Measurements from ENCODE around the gene VSIG10.

Gene VSIG10

DNA sequence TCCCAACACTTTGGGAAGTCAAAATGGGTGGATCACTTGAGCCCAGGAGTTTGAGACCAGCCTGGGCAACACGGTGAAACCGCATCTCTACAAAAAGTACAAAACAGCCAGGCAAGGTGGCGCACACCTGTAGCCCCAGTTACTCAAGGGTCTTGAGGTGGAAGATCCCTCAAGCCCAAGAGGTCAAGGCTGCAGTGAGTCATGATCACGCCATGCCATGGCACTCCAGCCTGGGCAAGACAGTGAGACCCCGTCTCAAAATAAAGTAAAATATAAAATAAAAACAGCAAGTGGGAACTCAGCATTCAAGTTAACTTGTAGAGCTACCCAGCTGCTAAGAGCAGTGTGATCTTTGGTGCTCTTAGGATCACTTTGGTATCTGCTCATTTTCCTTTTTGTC is 74.6 kb downstream of the VSIG10 start:
- Histone ChIP-seq H4K91ac (ENCODE audit: low read depth, low read length, poor library complexity) (no peak overlapping the region), H3K4me1 (ENCODE audit: control insufficient read depth in 2 of 2, insufficient read depth in 1 of 2, low read depth in 1 of 2, low read length in 2 of 2) (no peaks in the 10 kb centered on the region), H3K27me3 (ENCODE audit: control insufficient read depth in 3 of 3, insufficient read depth in 3 of 3, low read depth in 1 of 3, low read length in 3 of 3) (no peaks in the 10 kb centered on the region), H3K4ac (ENCODE audit: low read length) (no peak overlapping the region), H3K4me3 (ENCODE audit: low read length in 2 of 2) (no peak overlapping the region), H3K4me2 (ENCODE audit: insufficient read depth, low read length, poor library complexity, severe bottlenecking) (no peak overlapping the region), H2BK15ac (ENCODE audit: low read length) (no peak overlapping the region), H3K14ac (ENCODE audit: low read length) (no peak overlapping the region), H4K8ac (ENCODE audit: low read depth, low read length) (no peak overlapping the region), H3K27ac (replicated peaks; ENCODE audit: low read length) (no peak overlapping the region), H2BK12ac (ENCODE audit: low read length) (no peak overlapping the region), H3K9ac (ENCODE audit: low read depth, low read length, poor library complexity) (no peak overlapping the region), H2BK120ac (ENCODE audit: low read depth, low read length) (no peak overlapping the region), H3K23ac (ENCODE audit: low read depth, low read length, poor library complexity) (no peak overlapping the region), H2BK5ac (ENCODE audit: low read length) (no peak overlapping the region), H3K79me1 (ENCODE audit: low read depth, low read length) (no peaks in the 10 kb centered on the region), H2AFZ (ENCODE audit: low read length) (no peak overlapping the region), H3K9me3 (replicated peaks in 1 of 2; ENCODE audit: control insufficient read depth in 2 of 2, insufficient read depth in 1 of 2, low read depth in 1 of 2, low read length in 2 of 2) (no peaks in the 10 kb centered on the region), H3K18ac (ENCODE audit: low read length) (no peak overlapping the region), H2AK5ac (ENCODE audit: low read depth, low read length) (no peak overlapping the region), H3K36me3 (replicated peaks in 1 of 2; ENCODE audit: control insufficient read depth in 2 of 2, insufficient read depth in 2 of 2, low read length in 2 of 2) (peaks cover 49 to 98% of the 10 kb centered on the region in 2 donors)
- WGBS, 2 donors (ENCODE audit: extremely low coverage in 2 of 2, insufficient read length in 2 of 2, insufficient replicate concordance in 1 of 2), result no CpG with 5 or more reads among the region's 5 CpGs
- no peak for DNase-seq (ENCODE audit: low spot score)

DNA sequence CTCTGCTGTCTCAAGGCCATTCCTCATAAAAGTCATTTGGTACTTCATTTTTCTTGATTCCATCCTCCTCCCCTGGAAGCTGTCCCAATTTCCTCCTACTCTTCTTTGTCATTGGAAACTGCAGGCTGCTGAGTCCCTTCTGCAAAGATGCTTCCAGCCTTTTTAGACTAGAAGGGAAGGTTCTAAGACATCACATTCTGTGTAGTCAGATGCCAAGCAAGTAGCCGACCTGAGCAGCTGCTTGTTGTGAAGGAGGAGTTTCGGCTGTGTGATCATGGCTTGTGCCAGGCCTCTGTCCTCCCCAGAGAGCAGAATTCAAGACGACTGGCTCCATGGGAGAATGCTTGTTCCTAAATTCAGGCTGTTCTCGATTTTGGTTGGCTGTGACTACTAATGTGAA is 78.6 kb downstream of the VSIG10 start:
- no peak overlapping the region for H2AK5ac ChIP-seq (ENCODE audit: low read depth, low read length)
- H2AFZ ChIP-seq (ENCODE audit: low read length), result no peak overlapping the region
- H3K36me3 ChIP-seq (replicated peaks in 1 of 2; ENCODE audit: control insufficient read depth in 2 of 2, insufficient read depth in 2 of 2, low read length in 2 of 2), result peaks cover 42 to 94% of the 10 kb centered on the region in 2 donors
- DNase-seq (ENCODE audit: low spot score), result no peak
- no peaks in the 10 kb centered on the region for H3K9me3 ChIP-seq (replicated peaks in 1 of 2; ENCODE audit: control insufficient read depth in 2 of 2, insufficient read depth in 1 of 2, low read depth in 1 of 2, low read length in 2 of 2)
- no peak overlapping the region for H3K18ac ChIP-seq (ENCODE audit: low read length)
- no peaks in the 10 kb centered on the region for H3K27me3 ChIP-seq (ENCODE audit: control insufficient read depth in 3 of 3, insufficient read depth in 3 of 3, low read depth in 1 of 3, low read length in 3 of 3)
- no peak overlapping the region for H2BK12ac ChIP-seq (ENCODE audit: low read length)
- H3K4me2 ChIP-seq (ENCODE audit: insufficient read depth, low read length, poor library complexity, severe bottlenecking), result no peak overlapping the region
- H3K9ac ChIP-seq (ENCODE audit: low read depth, low read length, poor library complexity), result no peak overlapping the region
- no peak overlapping the region for H3K23ac ChIP-seq (ENCODE audit: low read depth, low read length, poor library complexity)
- H4K91ac ChIP-seq (ENCODE audit: low read depth, low read length, poor library complexity), result no peak overlapping the region
- H3K4me3 ChIP-seq (ENCODE audit: low read length in 2 of 2), result no peak overlapping the region
- H3K4ac ChIP-seq (ENCODE audit: low read length), result no peak overlapping the region
- H3K14ac ChIP-seq (ENCODE audit: low read length), result no peak overlapping the region
- H2BK120ac ChIP-seq (ENCODE audit: low read depth, low read length), result no peak overlapping the region
- no peaks in the 10 kb centered on the region for H3K79me1 ChIP-seq (ENCODE audit: low read depth, low read length)
- no CpG with 5 or more reads among the region's 4 CpGs for WGBS, 2 donors (ENCODE audit: extremely low coverage in 2 of 2, insufficient read length in 2 of 2, insufficient replicate concordance in 1 of 2)
- H3K4me1 ChIP-seq (ENCODE audit: control insufficient read depth in 2 of 2, insufficient read depth in 1 of 2, low read depth in 1 of 2, low read length in 2 of 2), result no peaks in the 10 kb centered on the region
- no peak overlapping the region for H3K27ac ChIP-seq (replicated peaks; ENCODE audit: low read length)
- no peak overlapping the region for H4K8ac ChIP-seq (ENCODE audit: low read depth, low read length)
- H2BK15ac ChIP-seq (ENCODE audit: low read length), result no peak overlapping the region
- H2BK5ac ChIP-seq (ENCODE audit: low read length), result no peak overlapping the region

DNA sequence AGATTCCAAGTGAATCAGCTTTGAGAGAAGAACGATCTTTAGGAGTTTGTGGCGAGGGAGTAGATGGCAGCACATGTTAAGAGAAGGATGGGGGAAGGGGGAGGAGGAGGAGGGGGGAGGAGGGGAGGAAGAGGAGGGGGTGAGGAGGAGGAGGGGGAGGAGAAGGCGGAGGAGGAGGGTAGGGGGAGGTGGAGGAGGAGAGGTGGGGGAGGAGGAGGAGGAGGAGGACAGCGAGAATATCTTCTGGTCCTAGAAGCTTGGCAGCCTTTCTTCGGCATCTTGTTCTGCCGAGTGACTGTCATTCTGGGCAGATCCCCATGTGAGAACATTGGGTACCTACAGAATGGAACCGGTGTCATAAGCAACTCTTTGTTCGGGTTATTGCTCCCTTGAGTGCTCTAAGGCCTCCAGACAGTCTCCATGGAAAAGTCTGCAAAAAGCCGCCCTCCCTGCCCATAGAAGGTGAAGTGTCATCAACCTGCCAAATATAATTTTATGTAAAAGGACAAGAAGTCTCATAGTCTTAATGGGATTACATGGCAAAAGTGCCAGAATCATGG is 80.4 kb downstream of the VSIG10 start:
- Histone ChIP-seq H2BK5ac (ENCODE audit: low read length) (no peak overlapping the region), H3K79me1 (ENCODE audit: low read depth, low read length) (no peaks in the 10 kb centered on the region), H2AFZ (ENCODE audit: low read length) (no peak overlapping the region), H3K27ac (replicated peaks; ENCODE audit: low read length) (no peak overlapping the region), H3K9ac (ENCODE audit: low read depth, low read length, poor library complexity) (no peak overlapping the region), H3K4me3 (ENCODE audit: low read length in 2 of 2) (no peak overlapping the region), H2BK15ac (ENCODE audit: low read length) (no peak overlapping the region), H3K27me3 (ENCODE audit: control insufficient read depth in 3 of 3, insufficient read depth in 3 of 3, low read depth in 1 of 3, low read length in 3 of 3) (no peaks in the 10 kb centered on the region), H2BK12ac (ENCODE audit: low read length) (no peak overlapping the region), H3K18ac (ENCODE audit: low read length) (no peak overlapping the region), H2AK5ac (ENCODE audit: low read depth, low read length) (no peak overlapping the region), H3K4ac (ENCODE audit: low read length) (no peak overlapping the region), H4K91ac (ENCODE audit: low read depth, low read length, poor library complexity) (no peak overlapping the region), H3K4me1 (ENCODE audit: control insufficient read depth in 2 of 2, insufficient read depth in 1 of 2, low read depth in 1 of 2, low read length in 2 of 2) (no peaks in the 10 kb centered on the region), H2BK120ac (ENCODE audit: low read depth, low read length) (no peak overlapping the region), H3K9me3 (replicated peaks in 1 of 2; ENCODE audit: control insufficient read depth in 2 of 2, insufficient read depth in 1 of 2, low read depth in 1 of 2, low read length in 2 of 2) (no peaks in the 10 kb centered on the region), H3K4me2 (ENCODE audit: insufficient read depth, low read length, poor library complexity, severe bottlenecking) (no peak overlapping the region), H3K36me3 (replicated peaks in 1 of 2; ENCODE audit: control insufficient read depth in 2 of 2, insufficient read depth in 2 of 2, low read length in 2 of 2) (peaks cover 43 to 94% of the 10 kb centered on the region in 2 donors), H3K14ac (ENCODE audit: low read length) (no peak overlapping the region), H4K8ac (ENCODE audit: low read depth, low read length) (no peak overlapping the region), H3K23ac (ENCODE audit: low read depth, low read length, poor library complexity) (no peak overlapping the region)
- DNase-seq (ENCODE audit: low spot score), result no peak
- WGBS, 2 donors (ENCODE audit: extremely low coverage in 2 of 2, insufficient read length in 2 of 2, insufficient replicate concordance in 1 of 2), result no CpG with 5 or more reads among the region's 9 CpGs

DNA sequence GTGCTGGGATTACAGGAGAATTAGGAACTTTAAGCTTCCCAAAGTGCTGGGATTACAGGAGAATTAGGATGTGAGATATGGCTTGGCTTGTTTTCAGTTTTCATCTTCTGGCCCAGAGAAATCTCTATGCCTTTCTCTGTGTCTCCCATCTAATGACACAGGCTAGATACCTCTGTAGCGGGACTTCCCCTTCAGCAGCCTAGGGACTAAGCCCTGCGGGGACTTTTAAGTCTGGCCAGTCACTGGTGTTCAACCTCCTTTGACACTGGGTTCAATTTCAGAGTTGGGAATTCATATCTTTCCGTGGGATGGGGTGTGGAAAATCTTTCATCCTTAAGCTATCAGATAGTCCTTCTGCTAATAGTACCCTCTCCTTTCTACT is 81.1 kb downstream of the VSIG10 start:
- H3K9ac ChIP-seq (ENCODE audit: low read depth, low read length, poor library complexity), result no peak overlapping the region
- no peaks in the 10 kb centered on the region for H3K9me3 ChIP-seq (replicated peaks in 1 of 2; ENCODE audit: control insufficient read depth in 2 of 2, insufficient read depth in 1 of 2, low read depth in 1 of 2, low read length in 2 of 2)
- H4K8ac ChIP-seq (ENCODE audit: low read depth, low read length), result no peak overlapping the region
- no peak overlapping the region for H2BK12ac ChIP-seq (ENCODE audit: low read length)
- H3K79me1 ChIP-seq (ENCODE audit: low read depth, low read length), result no peaks in the 10 kb centered on the region
- no peak overlapping the region for H3K14ac ChIP-seq (ENCODE audit: low read length)
- H2BK5ac ChIP-seq (ENCODE audit: low read length), result no peak overlapping the region
- no CpG with 5 or more reads among the region's 3 CpGs for whole genome bisulfite sequencing, 2 donors (ENCODE audit: extremely low coverage in 2 of 2, insufficient read length in 2 of 2, insufficient replicate concordance in 1 of 2)
- no peak overlapping the region for H2AFZ ChIP-seq (ENCODE audit: low read length)
- no peak overlapping the region for H3K4me2 ChIP-seq (ENCODE audit: insufficient read depth, low read length, poor library complexity, severe bottlenecking)
- no peak overlapping the region for H2AK5ac ChIP-seq (ENCODE audit: low read depth, low read length)
- H3K4me1 ChIP-seq (ENCODE audit: control insufficient read depth in 2 of 2, insufficient read depth in 1 of 2, low read depth in 1 of 2, low read length in 2 of 2), result no peaks in the 10 kb centered on the region
- no peak overlapping the region for H2BK15ac ChIP-seq (ENCODE audit: low read length)
- H3K23ac ChIP-seq (ENCODE audit: low read depth, low read length, poor library complexity), result no peak overlapping the region
- H3K36me3 ChIP-seq (replicated peaks in 1 of 2; ENCODE audit: control insufficient read depth in 2 of 2, insufficient read depth in 2 of 2, low read length in 2 of 2), result peaks cover 45 to 94% of the 10 kb centered on the region in 2 donors
- H4K91ac ChIP-seq (ENCODE audit: low read depth, low read length, poor library complexity), result no peak overlapping the region
- H3K27ac ChIP-seq (replicated peaks; ENCODE audit: low read length), result no peak overlapping the region
- no peak overlapping the region for H2BK120ac ChIP-seq (ENCODE audit: low read depth, low read length)
- H3K4ac ChIP-seq (ENCODE audit: low read length), result no peak overlapping the region
- H3K18ac ChIP-seq (ENCODE audit: low read length), result no peak overlapping the region
- H3K27me3 ChIP-seq (ENCODE audit: control insufficient read depth in 3 of 3, insufficient read depth in 3 of 3, low read depth in 1 of 3, low read length in 3 of 3), result no peaks in the 10 kb centered on the region
- no peak overlapping the region for H3K4me3 ChIP-seq (ENCODE audit: low read length in 2 of 2)
- DNase-seq (ENCODE audit: low spot score), result no peak

Measured in neuronal stem cell (in vitro differentiated cells).